ENCODE data around the gene COPS6. TPM values are rescaled to one million over a fixed set of nuclear protein-coding genes. Genes with fewer than 3 reads are reported as not detected.

COPS6 gene
- polyA plus RNA-seq (2013, experiment 1 of 2) = 239 TPM
- 239 TPM for polyA plus RNA-seq (2013, experiment 2 of 2)

- Histone ChIP-seq H2BK120ac (ENCODE audit: low read depth, low read length) (peak within 1 kb of the TSS; percentile 88), H3K4me1 (ENCODE audit: control insufficient read depth, insufficient read depth, low read depth, low read length) (peaks cover 8% of the 10 kb centered on the region), H4K91ac (ENCODE audit: low read length) (peak within 1 kb of the TSS; percentile 97), H2AK5ac (ENCODE audit: low read length, severe bottlenecking) (no peak within 1 kb of the TSS), H3K9ac (ENCODE audit: low read length) (peak within 1 kb of the TSS; percentile 96), H4K8ac (ENCODE audit: low read length) (peak within 1 kb of the TSS; percentile 97), H3K27me3 (ENCODE audit: control insufficient read depth in 1 of 2, insufficient read depth in 1 of 2, low read length in 2 of 2) (no peaks in the 10 kb centered on the region), H3K4ac (ENCODE audit: low read depth in 1 of 2, low read length in 2 of 2) (peak within 1 kb of the TSS; percentile 85 to 94), H3K4me2 (ENCODE audit: low read length, poor library complexity, severe bottlenecking) (peak within 1 kb of the TSS; percentile 90), H2BK12ac (ENCODE audit: low read length in 2 of 2) (peak within 1 kb of the TSS; percentile 66 to 93), H3K27ac (ENCODE audit: low read length, poor library complexity, severe bottlenecking) (peak within 1 kb of the TSS; percentile 65), H3K79me1 (replicated peaks; ENCODE audit: low read length, poor library complexity, severe bottlenecking) (peaks cover 13% of the 10 kb centered on the region), H2AFZ (ENCODE audit: low read depth, low read length) (peak within 1 kb of the TSS; percentile 48), H3K4me3 (ENCODE audit: insufficient read depth in 1 of 2, low read depth in 1 of 2, low read length in 2 of 2) (peak within 1 kb of the TSS; percentile 85 to 97), H3K18ac (ENCODE audit: low read depth in 1 of 2, low read length in 2 of 2) (peak within 1 kb of the TSS; percentile 89 to 93), H3K14ac (ENCODE audit: low read length in 2 of 2) (peak within 1 kb of the TSS in 1 of 2 experiments; percentile 86), H3K9me3 (ENCODE audit: control insufficient read depth, low read length) (no peaks in the 10 kb centered on the region), H2BK5ac (ENCODE audit: low read depth, low read length, poor library complexity, severe bottlenecking) (no peak within 1 kb of the TSS), H3K36me3 (ENCODE audit: control insufficient read depth in 1 of 2, insufficient read depth in 2 of 2, low read depth in 1 of 2, low read length in 2 of 2) (peaks cover 34 to 36% of the 10 kb centered on the region in 2 experiments), H3K23ac (ENCODE audit: low read length in 2 of 2) (peak within 1 kb of the TSS in 1 of 2 experiments; percentile 87), H2BK15ac (ENCODE audit: low read depth, poor library complexity, severe bottlenecking) (peak within 1 kb of the TSS; percentile 96)
- WGBS = under 1% methylated on average over 49 of the region's 68 CpGs
- peak; percentile 80 for DNase-seq
Measured at GRCh38 chr7:100088621-100089457, at the start of gene COPS6. TSS of gene COPS6 (plus strand) at chr7:100088969. CDS start at chr7:100088991, 22 bp downstream.

- peaks cover 8 to 30% of the 10 kb centered on the region in 2 experiments for H3K36me3 ChIP-seq (ENCODE audit: control insufficient read depth in 1 of 2, insufficient read depth in 2 of 2, low read depth in 1 of 2, low read length in 2 of 2)
- H2BK15ac ChIP-seq (ENCODE audit: low read depth, poor library complexity, severe bottlenecking) = no peak overlapping the region
- no peak overlapping the region for H2BK120ac ChIP-seq (ENCODE audit: low read depth, low read length)
- no peak overlapping the region for H3K27ac ChIP-seq (ENCODE audit: low read length, poor library complexity, severe bottlenecking)
- no peaks in the 10 kb centered on the region for H3K9me3 ChIP-seq (ENCODE audit: control insufficient read depth, low read length)
- DNase-seq = no peak
- H3K9ac ChIP-seq (ENCODE audit: low read length) = no peak overlapping the region
- H3K18ac ChIP-seq (ENCODE audit: low read depth in 1 of 2, low read length in 2 of 2) = no peak overlapping the region
- no peaks in the 10 kb centered on the region for H3K4me1 ChIP-seq (ENCODE audit: control insufficient read depth, insufficient read depth, low read depth, low read length)
- peak overlapping the region in 1 of 2 experiments; percentile 78 for H3K23ac ChIP-seq (ENCODE audit: low read length in 2 of 2)
- no peak overlapping the region for H2BK5ac ChIP-seq (ENCODE audit: low read depth, low read length, poor library complexity, severe bottlenecking)
- H2BK12ac ChIP-seq (ENCODE audit: low read length in 2 of 2) = no peak overlapping the region
- H3K79me1 ChIP-seq (replicated peaks; ENCODE audit: low read length, poor library complexity, severe bottlenecking) = peaks cover 16% of the 10 kb centered on the region
- no peak overlapping the region for H2AK5ac ChIP-seq (ENCODE audit: low read length, severe bottlenecking)
- H3K4ac ChIP-seq (ENCODE audit: low read depth in 1 of 2, low read length in 2 of 2) = peak overlapping the region in 1 of 2 experiments; percentile 37
- no peak overlapping the region for H4K91ac ChIP-seq (ENCODE audit: low read length)
- no peak overlapping the region for H2AFZ ChIP-seq (ENCODE audit: low read depth, low read length)
- no peak overlapping the region for H3K14ac ChIP-seq (ENCODE audit: low read length in 2 of 2)
- H4K8ac ChIP-seq (ENCODE audit: low read length) = no peak overlapping the region
- no peak overlapping the region for H3K4me3 ChIP-seq (ENCODE audit: insufficient read depth in 1 of 2, low read depth in 1 of 2, low read length in 2 of 2)
- 94% methylated on average over 7 of the region's 7 CpGs for WGBS
- no peaks in the 10 kb centered on the region for H3K27me3 ChIP-seq (ENCODE audit: control insufficient read depth in 1 of 2, insufficient read depth in 1 of 2, low read length in 2 of 2)
- H3K4me2 ChIP-seq (ENCODE audit: low read length, poor library complexity, severe bottlenecking) = no peak overlapping the region
Measured at GRCh38 chr7:100040575-100040974, 48.2 kb upstream of the COPS6 start.

- Histone ChIP-seq H3K27me3 (ENCODE audit: control insufficient read depth in 1 of 2, insufficient read depth in 1 of 2, low read length in 2 of 2) (no peaks in the 10 kb centered on the region), H2AK5ac (ENCODE audit: low read length, severe bottlenecking) (no peak overlapping the region), H2BK12ac (ENCODE audit: low read length in 2 of 2) (no peak overlapping the region), H3K27ac (ENCODE audit: low read length, poor library complexity, severe bottlenecking) (no peak overlapping the region), H3K79me1 (replicated peaks; ENCODE audit: low read length, poor library complexity, severe bottlenecking) (no peaks in the 10 kb centered on the region), H3K4ac (ENCODE audit: low read depth in 1 of 2, low read length in 2 of 2) (no peak overlapping the region), H3K4me3 (ENCODE audit: insufficient read depth in 1 of 2, low read depth in 1 of 2, low read length in 2 of 2) (no peak overlapping the region), H4K91ac (ENCODE audit: low read length) (no peak overlapping the region), H2BK15ac (ENCODE audit: low read depth, poor library complexity, severe bottlenecking) (no peak overlapping the region), H2AFZ (ENCODE audit: low read depth, low read length) (no peak overlapping the region), H4K8ac (ENCODE audit: low read length) (no peak overlapping the region), H3K36me3 (ENCODE audit: control insufficient read depth in 1 of 2, insufficient read depth in 2 of 2, low read depth in 1 of 2, low read length in 2 of 2) (peaks cover 0 to 4% of the 10 kb centered on the region in 2 experiments), H3K4me1 (ENCODE audit: control insufficient read depth, insufficient read depth, low read depth, low read length) (peaks cover 2% of the 10 kb centered on the region), H3K18ac (ENCODE audit: low read depth in 1 of 2, low read length in 2 of 2) (no peak overlapping the region), H3K9ac (ENCODE audit: low read length) (no peak overlapping the region), H2BK120ac (ENCODE audit: low read depth, low read length) (no peak overlapping the region), H3K23ac (ENCODE audit: low read length in 2 of 2) (no peak overlapping the region), H2BK5ac (ENCODE audit: low read depth, low read length, poor library complexity, severe bottlenecking) (no peak overlapping the region), H3K14ac (ENCODE audit: low read length in 2 of 2) (no peak overlapping the region), H3K4me2 (ENCODE audit: low read length, poor library complexity, severe bottlenecking) (no peak overlapping the region), H3K9me3 (ENCODE audit: control insufficient read depth, low read length) (no peaks in the 10 kb centered on the region)
- DNase-seq = no peak
- WGBS = 90% methylated on average over 6 of the region's 6 CpGs
Measured at GRCh38 chr7:100044718-100045117, 44.1 kb upstream of the COPS6 start.

DNA sequence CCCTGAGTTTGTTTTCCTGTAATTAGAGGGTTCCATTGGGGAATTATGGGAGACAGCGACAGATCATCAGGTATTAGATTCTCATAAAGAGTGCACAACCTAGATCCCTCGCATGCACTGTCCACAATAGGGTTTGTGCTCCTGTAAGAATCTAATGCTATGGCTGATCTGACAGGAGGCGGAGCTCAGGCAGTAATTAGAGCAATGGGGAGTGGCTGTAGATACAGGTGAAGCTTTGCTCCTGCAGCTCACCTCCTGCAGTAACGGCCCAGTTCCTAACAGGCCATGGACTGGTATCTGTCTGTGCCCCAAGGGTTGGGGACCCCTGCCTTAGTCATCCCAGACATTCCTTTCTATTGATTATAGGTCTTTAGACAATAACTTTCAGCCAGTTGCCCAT, 40.1 kb upstream of the COPS6 start:
- WGBS = 96% methylated on average over 4 of the region's 4 CpGs
- no peak overlapping the region for H3K27ac ChIP-seq (ENCODE audit: low read length, poor library complexity, severe bottlenecking)
- no peak overlapping the region for H2BK15ac ChIP-seq (ENCODE audit: low read depth, poor library complexity, severe bottlenecking)

More for the DNA sequence above, 40.1 kb upstream of the COPS6 start:
- H3K4me1 ChIP-seq (ENCODE audit: control insufficient read depth, insufficient read depth, low read depth, low read length) = peaks cover 8% of the 10 kb centered on the region
- H3K9ac ChIP-seq (ENCODE audit: low read length) = no peak overlapping the region
- H3K18ac ChIP-seq (ENCODE audit: low read depth in 1 of 2, low read length in 2 of 2) = no peak overlapping the region
- H3K27me3 ChIP-seq (ENCODE audit: control insufficient read depth in 1 of 2, insufficient read depth in 1 of 2, low read length in 2 of 2) = no peaks in the 10 kb centered on the region
- no peaks in the 10 kb centered on the region for H3K9me3 ChIP-seq (ENCODE audit: control insufficient read depth, low read length)
- H2BK5ac ChIP-seq (ENCODE audit: low read depth, low read length, poor library complexity, severe bottlenecking) = no peak overlapping the region
- peak overlapping the region in 1 of 2 experiments; percentile 55 for H2BK12ac ChIP-seq (ENCODE audit: low read length in 2 of 2)
- no peak overlapping the region for H3K4ac ChIP-seq (ENCODE audit: low read depth in 1 of 2, low read length in 2 of 2)
- H4K91ac ChIP-seq (ENCODE audit: low read length) = no peak overlapping the region
- no peak for DNase-seq
- H3K23ac ChIP-seq (ENCODE audit: low read length in 2 of 2) = no peak overlapping the region
- no peak overlapping the region for H3K14ac ChIP-seq (ENCODE audit: low read length in 2 of 2)
- peaks cover 11% of the 10 kb centered on the region for H3K79me1 ChIP-seq (replicated peaks; ENCODE audit: low read length, poor library complexity, severe bottlenecking)
- H2BK120ac ChIP-seq (ENCODE audit: low read depth, low read length) = no peak overlapping the region
- H2AFZ ChIP-seq (ENCODE audit: low read depth, low read length) = no peak overlapping the region
- no peak overlapping the region for H4K8ac ChIP-seq (ENCODE audit: low read length)
- H3K4me3 ChIP-seq (ENCODE audit: insufficient read depth in 1 of 2, low read depth in 1 of 2, low read length in 2 of 2) = no peak overlapping the region
- peaks cover 3 to 6% of the 10 kb centered on the region in 2 experiments for H3K36me3 ChIP-seq (ENCODE audit: control insufficient read depth in 1 of 2, insufficient read depth in 2 of 2, low read depth in 1 of 2, low read length in 2 of 2)
- H2AK5ac ChIP-seq (ENCODE audit: low read length, severe bottlenecking) = peak overlapping the region; percentile 57
- no peak overlapping the region for H3K4me2 ChIP-seq (ENCODE audit: low read length, poor library complexity, severe bottlenecking)
